BLaER1 treated with 17β-estradiol and CSF1 and Interleukin-3, amounts not matched to agents 10 nM and 100 nM (cell line): ENCODE results near the gene RAP2B.
"Not testable (repeated sequence)": the region's sequence is repeated elsewhere in the genome, so short reads cannot be mapped to it uniquely, and the experiment has no call there.

Experiments
- H3K27ac ChIP-seq, 11 experiments: shearing (Covaris generic); formaldehyde crosslinking; 2 replicates each; pipeline ENCODE4 v1.8.1; 2022
- H3K27me3 ChIP-seq, 11 experiments: shearing (Covaris generic); formaldehyde crosslinking; 2 replicates each; pipeline ENCODE4 v1.8.1; 2022
- H3K36me3 ChIP-seq, 11 experiments: shearing (Covaris generic); formaldehyde crosslinking; 2 replicates each; pipeline ENCODE4 v1.8.1; 2022
- H3K4me1 ChIP-seq, 10 experiments: shearing (Covaris generic); formaldehyde crosslinking; 2 replicates each; pipeline ENCODE4 v1.8.1; 2022
- H3K4me2 ChIP-seq, 11 experiments: shearing (Covaris generic); formaldehyde crosslinking; 2 replicates each; pipeline ENCODE4 v1.8.1; 2022
- H3K4me3 ChIP-seq, 10 experiments: shearing (Covaris generic); formaldehyde crosslinking; 2 replicates each; pipeline ENCODE4 v1.8.1; 2022
- H3K9ac ChIP-seq, 11 experiments: shearing (Covaris generic); formaldehyde crosslinking; 2 replicates each; pipeline ENCODE4 v1.8.1; 2022
- H3K9me3 ChIP-seq, 11 experiments: shearing (Covaris generic); formaldehyde crosslinking; replicated peaks in 1 of 11; 2 replicates each; pipeline ENCODE4 v1.8.1; 2022
- H4K20me1 ChIP-seq, 11 experiments: shearing (Covaris generic); formaldehyde crosslinking; 2 replicates each; pipeline ENCODE4 v1.8.1; 2022
- Cebpa-rat ChIP-seq, 11 experiments: shearing (Covaris generic); IDR thresholded peaks; 2 replicates each; pipeline ENCODE4 v1.8.1; 2022

RAP2B gene

DNA sequence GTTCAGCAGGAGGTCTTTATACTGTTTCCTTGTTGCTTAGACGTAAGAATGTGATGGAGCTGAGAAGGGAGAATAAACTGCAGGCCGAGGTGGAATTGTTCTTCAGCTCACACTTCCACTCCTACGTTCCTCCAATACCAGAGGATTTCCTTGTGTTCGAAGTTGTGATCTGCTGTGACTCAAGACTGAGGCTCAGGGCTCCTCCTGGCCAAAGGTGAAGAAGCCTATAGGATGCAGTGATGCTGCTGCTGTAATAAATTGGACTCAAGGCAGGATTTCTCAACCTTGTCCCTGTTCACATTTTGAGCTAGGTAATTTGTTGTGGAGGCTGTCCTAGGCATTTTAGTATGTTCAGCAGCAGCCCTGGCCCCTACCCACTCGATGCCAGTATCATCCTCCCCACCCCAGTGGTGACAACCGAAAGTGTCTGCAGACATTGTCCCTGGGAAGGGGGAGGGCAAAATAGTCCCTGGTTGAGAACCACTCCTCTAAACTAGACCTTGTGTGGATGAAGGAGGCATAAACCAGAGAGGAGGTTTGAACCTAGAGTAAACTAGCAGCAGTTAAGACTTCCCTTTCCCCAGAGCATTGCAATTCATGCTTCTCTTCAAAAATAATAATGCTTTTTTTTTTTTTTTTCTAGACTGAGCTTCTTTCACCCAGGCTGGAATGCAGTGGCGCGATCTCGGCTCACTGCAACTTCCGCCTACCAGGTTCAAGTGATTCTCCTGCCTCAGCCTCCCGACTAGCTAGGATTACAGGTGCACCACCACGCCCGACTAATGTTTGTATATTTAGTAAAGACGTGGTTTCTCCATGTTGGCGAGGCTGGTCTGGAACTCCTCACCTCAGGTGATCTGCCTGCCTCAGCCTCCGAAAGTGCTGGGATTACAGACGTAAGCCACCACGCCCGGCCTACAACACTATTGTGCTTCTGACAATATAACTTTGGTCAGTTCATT, 11.1 kb downstream of the RAP2B start:
- no peaks in the 10 kb centered on the region for H3K27me3 ChIP-seq
- H3K9ac ChIP-seq, result no peak overlapping the region
- peaks cover 6 to 79% (median 12%) of the 10 kb centered on the region in 11 experiments; a peak in 17 of 22 replicates for H3K36me3 ChIP-seq
- peaks cover 13 to 21% (median 16%) of the 10 kb centered on the region in 11 experiments; a peak in 20 of 22 replicates for H3K9me3 ChIP-seq
- H3K4me2 ChIP-seq, result no peak overlapping the region
- peaks cover under 1 to 47% (median 17%) of the 10 kb centered on the region in 11 experiments; a peak in 18 of 22 replicates for H4K20me1 ChIP-seq
- H3K27ac ChIP-seq, result no peak overlapping the region
- no peak overlapping the region for H3K4me3 ChIP-seq
- no peak for TF ChIP-seq Cebpa-rat (IDR thresholded peaks at IDR 0.05)
- H3K4me1 ChIP-seq, result peaks cover 0 to 31% (median 0%) of the 10 kb centered on the region in 10 experiments; a peak in 7 of 20 replicates

DNA sequence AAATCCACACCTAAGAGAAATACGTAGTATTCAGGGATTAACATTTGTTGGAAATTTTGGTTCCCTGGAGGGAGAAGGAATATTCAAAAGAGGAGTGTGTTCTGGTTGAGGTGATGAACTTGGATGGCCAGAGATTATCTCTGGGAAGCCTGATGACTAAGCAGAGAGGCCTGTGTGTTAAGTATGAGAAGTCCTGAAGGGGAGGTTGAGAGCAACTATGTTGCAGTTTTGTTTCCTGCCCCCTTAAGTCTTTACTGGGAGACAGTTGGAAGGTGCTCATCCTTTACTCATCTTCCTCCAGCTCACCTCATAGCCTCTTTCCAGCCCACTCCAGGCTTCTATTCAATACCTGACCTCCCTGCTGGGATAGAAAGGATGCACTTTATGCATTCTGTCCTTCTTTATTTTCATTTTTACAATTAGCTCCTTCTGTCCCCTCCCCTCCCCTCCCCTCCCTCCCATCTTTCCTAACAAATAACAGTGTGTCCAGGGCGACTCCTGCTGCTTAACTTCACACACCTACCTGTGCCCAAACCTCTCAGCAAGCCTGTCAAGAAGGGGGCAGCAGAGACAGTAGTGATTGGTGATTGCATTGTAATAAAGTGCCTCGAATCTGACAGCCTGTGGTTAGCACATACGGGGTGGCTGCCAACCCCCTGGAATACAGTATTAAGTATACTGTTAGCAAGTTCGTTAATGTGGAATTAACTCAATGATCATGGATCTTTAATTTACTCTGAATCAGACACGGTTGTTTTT, 11.9 kb downstream of the RAP2B start:
- Histone ChIP-seq H3K27ac (no peak overlapping the region), H3K4me3 (no peak overlapping the region), H3K9ac (no peak overlapping the region), H3K9me3 (peaks cover 13 to 21% (median 16%) of the 10 kb centered on the region in 11 experiments; a peak in 20 of 22 replicates), H3K27me3 (no peaks in the 10 kb centered on the region), H3K36me3 (peaks cover 5 to 83% (median 8%) of the 10 kb centered on the region in 11 experiments; a peak in 17 of 22 replicates), H3K4me1 (peaks cover 0 to 23% (median 0%) of the 10 kb centered on the region in 10 experiments; a peak in 7 of 20 replicates), H3K4me2 (no peak overlapping the region), H4K20me1 (peaks cover 0 to 38% (median 11%) of the 10 kb centered on the region in 11 experiments; a peak in 15 of 22 replicates)
- no peak for TF ChIP-seq Cebpa-rat (IDR thresholded peaks at IDR 0.05)

DNA sequence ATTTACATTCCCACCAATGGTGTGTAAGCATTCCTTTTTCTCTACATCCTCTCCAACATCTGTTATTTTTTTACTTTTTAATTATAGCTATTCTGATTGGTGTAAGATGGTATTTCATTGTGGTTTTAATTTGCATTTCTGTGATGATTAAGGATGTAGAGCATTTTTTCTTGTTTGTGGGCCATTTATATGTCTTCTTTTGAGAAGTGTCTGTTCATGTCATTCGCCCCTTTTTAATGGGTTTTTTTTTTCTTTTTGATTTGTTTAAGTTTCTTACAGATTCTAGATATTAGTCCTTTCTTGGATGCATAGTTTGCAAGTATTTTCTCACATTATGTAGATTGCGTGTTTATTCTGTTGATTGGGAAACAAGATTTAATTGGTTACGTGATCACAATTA, 14.2 kb downstream of the RAP2B start:
- no peak overlapping the region for H3K27ac ChIP-seq
- H3K9me3 ChIP-seq, result peaks cover 13 to 21% (median 16%) of the 10 kb centered on the region in 11 experiments; a peak in 20 of 22 replicates
- peaks cover 0 to 10% (median 0%) of the 10 kb centered on the region in 10 experiments; a peak in 3 of 20 replicates for H3K4me1 ChIP-seq
- no peak overlapping the region for H3K4me2 ChIP-seq
- H4K20me1 ChIP-seq, result peaks cover 0 to 16% (median 0%) of the 10 kb centered on the region in 11 experiments; a peak in 3 of 22 replicates
- H3K4me3 ChIP-seq, result no peak overlapping the region
- peaks cover 0 to 86% (median 0%) of the 10 kb centered on the region in 11 experiments; a peak in 9 of 22 replicates for H3K36me3 ChIP-seq
- no peak for TF ChIP-seq Cebpa-rat (IDR thresholded peaks at IDR 0.05)
- no peaks in the 10 kb centered on the region for H3K27me3 ChIP-seq
- H3K9ac ChIP-seq, result no peak overlapping the region

DNA sequence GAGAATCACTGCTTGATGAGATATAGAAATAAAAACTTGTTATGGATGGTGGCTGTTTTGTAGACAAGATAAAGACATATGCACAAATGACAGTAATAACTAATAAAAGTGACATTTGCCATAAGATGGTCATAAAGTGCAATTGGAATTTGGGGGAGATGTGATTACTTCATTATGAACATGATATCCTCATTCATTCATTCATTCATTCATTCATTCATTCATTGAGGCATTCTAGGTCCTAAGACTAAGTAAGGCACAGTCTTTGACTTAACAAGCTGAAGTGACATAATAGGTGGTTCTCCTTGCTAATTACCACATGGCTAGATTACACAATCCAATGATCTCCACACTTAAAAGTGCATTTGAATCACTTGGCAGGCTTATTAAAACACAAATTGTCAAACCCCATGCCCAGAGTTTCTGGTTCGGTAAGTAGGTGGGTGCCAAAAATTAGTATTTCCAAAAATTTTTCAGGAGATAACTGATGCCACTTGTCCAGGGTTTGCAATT, 18.9 kb downstream of the RAP2B start:
- 0 out of 22 replicates have a peak overlapping the region, but pooled peaks of 1 of the 11 experiments have one; percentile 5 for H3K4me2 ChIP-seq
- peaks cover 10 to 28% (median 16%) of the 10 kb centered on the region in 10 experiments for H3K4me1 ChIP-seq
- no peaks in the 10 kb centered on the region for H3K27me3 ChIP-seq
- peaks cover 0 to 78% (median 0%) of the 10 kb centered on the region in 11 experiments; a peak in 7 of 22 replicates for H3K36me3 ChIP-seq
- TF ChIP-seq Cebpa-rat (IDR thresholded peaks at IDR 0.05), result no peak
- no peak overlapping the region for H3K27ac ChIP-seq
- peaks cover 8 to 14% (median 9%) of the 10 kb centered on the region in 11 experiments; a peak in 18 of 22 replicates for H3K9me3 ChIP-seq
- H3K4me3 ChIP-seq, result no peak overlapping the region
- H4K20me1 ChIP-seq, result no peaks in the 10 kb centered on the region
- no peak overlapping the region for H3K9ac ChIP-seq

DNA sequence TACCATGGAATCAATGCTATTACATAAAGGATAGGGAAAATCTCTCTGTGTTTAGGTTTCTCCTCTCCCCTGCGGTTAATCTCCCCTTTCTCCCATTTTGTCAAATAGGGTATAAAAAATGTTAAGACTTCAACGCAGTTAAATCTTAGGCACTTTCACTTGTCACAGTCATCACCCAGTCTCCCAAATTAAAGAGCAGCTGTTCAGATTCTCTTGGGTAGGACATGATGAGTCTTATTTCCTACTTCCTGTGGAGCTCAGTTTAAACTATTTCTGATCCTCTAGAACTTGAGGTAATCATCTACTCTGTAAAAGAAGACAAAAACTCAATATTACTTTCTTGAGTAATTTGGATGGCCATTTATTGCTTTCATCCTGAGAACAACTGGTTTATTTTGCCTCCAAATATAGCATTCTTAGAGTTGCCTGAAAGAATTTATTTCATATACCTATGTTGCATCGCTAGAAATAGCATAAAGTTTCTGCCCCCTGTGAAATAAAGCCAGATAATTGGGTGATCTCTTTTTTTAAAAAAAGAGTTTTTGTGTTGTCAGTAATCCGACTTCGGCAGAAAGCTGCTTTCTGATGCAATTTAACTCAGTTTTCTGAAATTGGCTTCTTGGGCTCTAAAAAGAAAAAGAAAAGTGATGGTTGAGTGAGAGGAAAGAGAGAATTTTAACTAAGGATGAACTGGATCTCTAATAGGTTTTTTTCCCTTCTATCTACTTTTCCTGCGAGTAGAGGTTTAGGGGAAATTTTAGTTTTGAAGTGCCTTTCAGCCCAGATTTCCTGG, 20.7 kb downstream of the RAP2B start:
- Histone ChIP-seq H3K9me3 (0 out of 22 replicates have a peak, but pooled peaks cover 0 to under 1% (median 0%) of the 10 kb centered on the region in 11 experiments), H3K4me3 (no peak overlapping the region), H3K4me2 (peak overlapping the region; percentile 38 to 65 (median 46)), H3K4me1 (peaks cover 10 to 28% (median 16%) of the 10 kb centered on the region in 10 experiments), H3K27me3 (no peaks in the 10 kb centered on the region), H4K20me1 (no peaks in the 10 kb centered on the region), H3K36me3 (peaks cover 0 to 64% (median 0%) of the 10 kb centered on the region in 11 experiments; a peak in 6 of 22 replicates), H3K9ac (no peak overlapping the region), H3K27ac (peak overlapping the region in 9 of 11 experiments; percentile 1 to 51 (median 29); a peak in 10 of 22 replicates)
- TF ChIP-seq Cebpa-rat (IDR thresholded peaks at IDR 0.05), result no peak

DNA sequence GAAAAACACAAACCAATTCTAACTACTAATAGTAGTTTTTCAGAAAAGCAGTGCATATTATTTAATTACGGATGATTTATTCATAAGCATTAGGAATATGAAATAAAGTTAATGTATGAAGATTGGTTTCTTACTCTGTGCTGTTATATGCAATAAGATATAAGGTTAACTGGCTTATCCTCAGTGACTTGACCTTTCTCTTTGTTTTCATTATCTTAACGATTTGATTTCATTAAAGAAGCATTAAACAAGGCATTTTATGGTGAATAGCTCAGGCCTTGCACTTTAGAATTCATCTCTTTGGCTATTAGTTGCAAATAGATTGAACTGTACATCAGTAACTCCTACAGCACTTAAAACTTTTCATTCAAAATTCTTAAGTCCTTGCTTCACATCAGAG, 28.9 kb downstream of the RAP2B start:
- Histone ChIP-seq H3K9ac (no peak overlapping the region), H3K4me1 (no peaks in the 10 kb centered on the region; a peak in 1 of 20 replicates), H4K20me1 (no peaks in the 10 kb centered on the region), H3K36me3 (peaks cover 0 to 4% (median 0%) of the 10 kb centered on the region in 11 experiments; a peak in 2 of 22 replicates), H3K27me3 (no peaks in the 10 kb centered on the region), H3K4me2 (no peak overlapping the region), H3K4me3 (no peak overlapping the region), H3K9me3 (no peaks in the 10 kb centered on the region), H3K27ac (no peak overlapping the region)
- TF ChIP-seq Cebpa-rat (IDR thresholded peaks at IDR 0.05), result no peak

DNA sequence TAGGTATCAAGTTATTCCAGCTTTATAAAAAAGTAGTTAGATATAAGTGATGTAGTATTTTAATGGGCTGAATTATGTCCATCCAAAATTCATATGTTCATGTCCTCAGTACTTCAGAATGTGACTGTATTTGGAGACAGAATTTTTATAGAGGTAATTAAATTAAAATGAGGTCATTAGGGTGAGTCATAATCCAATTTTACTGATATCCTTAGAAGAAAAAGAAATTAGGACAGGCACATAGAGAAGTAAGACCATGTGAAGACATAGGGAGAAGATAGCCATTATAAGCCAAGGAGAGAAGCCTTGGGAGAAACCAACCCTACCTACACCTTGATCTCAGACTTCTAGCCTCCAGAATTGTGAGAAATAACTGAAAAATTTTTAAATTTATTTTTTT, 30.3 kb downstream of the RAP2B start:
- H3K4me2 ChIP-seq, result no peak overlapping the region
- no peaks in the 10 kb centered on the region; a peak in 1 of 20 replicates for H3K4me1 ChIP-seq
- no peaks in the 10 kb centered on the region for H3K9me3 ChIP-seq
- no peaks in the 10 kb centered on the region; a peak in 1 of 22 replicates for H3K36me3 ChIP-seq
- no peaks in the 10 kb centered on the region for H3K27me3 ChIP-seq
- no peak overlapping the region for H3K27ac ChIP-seq
- TF ChIP-seq Cebpa-rat (IDR thresholded peaks at IDR 0.05), result no peak
- no peak overlapping the region for H3K4me3 ChIP-seq
- H4K20me1 ChIP-seq, result no peaks in the 10 kb centered on the region
- no peak overlapping the region for H3K9ac ChIP-seq

DNA sequence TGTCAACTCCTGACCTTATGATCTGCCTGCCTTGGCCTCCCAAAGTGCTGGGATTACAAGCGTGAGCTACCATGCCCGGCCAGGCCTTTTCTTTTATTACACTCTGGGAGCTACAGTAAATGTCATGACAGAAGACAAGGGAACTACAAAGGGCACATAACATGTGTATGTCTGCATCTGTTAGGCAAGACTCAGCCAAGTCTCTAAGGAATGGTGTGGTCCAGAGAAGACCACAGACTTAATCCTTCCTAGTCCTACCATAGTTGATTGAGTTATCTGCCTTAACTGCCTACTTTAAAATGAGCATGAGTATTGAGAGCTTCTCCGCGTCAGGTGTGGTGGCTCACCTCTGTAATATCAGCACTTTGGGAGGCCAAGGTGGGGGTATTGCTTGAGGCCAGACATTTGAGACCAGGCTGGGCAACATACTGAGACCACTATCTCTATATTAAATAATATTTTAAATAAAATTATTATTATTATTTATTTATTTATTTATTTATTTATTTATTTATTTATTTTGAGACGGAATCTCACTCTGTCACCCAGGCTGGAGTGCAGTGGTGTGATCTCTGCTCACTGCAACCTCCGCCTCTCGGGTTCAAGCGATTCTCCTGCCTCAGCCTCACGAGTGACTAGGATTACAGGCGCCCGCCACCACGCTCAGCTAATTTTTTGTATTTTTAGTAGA, 31.9 kb downstream of the RAP2B start:
- not testable (repeated sequence) for H3K4me3 ChIP-seq, H4K20me1 ChIP-seq, H3K4me1 ChIP-seq, H3K9me3 ChIP-seq, H3K4me2 ChIP-seq, H3K9ac ChIP-seq, H3K27me3 ChIP-seq, H3K36me3 ChIP-seq, H3K27ac ChIP-seq
